HepG2 (cell line): ENCODE measurements around the gene SNN. TPM values are rescaled to one million over a fixed set of nuclear protein-coding genes. Genes with fewer than 3 reads are reported as not detected.

Experiments
- ASH2L ChIP-seq: fragments of 300-600, 200-600 bp; sonication (generic); IDR thresholded peaks from 2 replicates; pipeline ENCODE4 v1.7.0; 2017; ENCODE audit warnings: low read depth, mild to moderate bottlenecking, moderate library complexity, mixed read lengths, low read length; ENCODE audit not compliant: insufficient read length
- EED ChIP-seq: sonication (generic); formaldehyde crosslinking; IDR thresholded peaks from 2 replicates; pipeline ENCODE4 v1.5.0; 2020; ENCODE audit warnings: mild to moderate bottlenecking, missing genetic modification reagents
- FOSL1 ChIP-seq: sonication (generic); formaldehyde crosslinking; IDR thresholded peaks from 2 replicates; pipeline ENCODE4 v1.9.0; 2021; ENCODE audit warnings: missing genetic modification reagents, borderline replicate concordance
- GMEB1 ChIP-seq: sonication (generic); formaldehyde crosslinking; IDR thresholded peaks from 2 replicates; pipeline ENCODE4 v1.5.1; 2020; ENCODE audit warnings: missing genetic modification reagents, mild to moderate bottlenecking, borderline replicate concordance
- HIC2 ChIP-seq: sonication (generic); formaldehyde crosslinking; IDR thresholded peaks from 2 replicates; pipeline ENCODE4 v1.9.0; 2022; ENCODE audit warnings: low read depth, missing genetic modification reagents
- HIVEP1 ChIP-seq: sonication (generic); formaldehyde crosslinking; IDR thresholded peaks from 2 replicates; pipeline ENCODE4 v1.4.0; 2020; ENCODE audit warnings: mild to moderate bottlenecking, missing genetic modification reagents
- NR2F2 ChIP-seq: IDR thresholded peaks from 2 replicates; pipeline ENCODE4 v1.6.1; 2012; ENCODE audit warnings: low read depth, inconsistent platforms, borderline replicate concordance
- SAP130 ChIP-seq: IDR thresholded peaks from 2 replicates; pipeline ENCODE4 v1.6.1; 2016; ENCODE audit warnings: low read depth
- STAG1 ChIP-seq: sonication (generic); formaldehyde crosslinking; IDR thresholded peaks from 2 replicates; pipeline ENCODE4 v1.4.0; 2020; ENCODE audit warnings: missing genetic modification reagents
- TFAP4 ChIP-seq: sonication (generic); IDR thresholded peaks from 2 replicates; pipeline ENCODE4 v1.6.1; 2016; ENCODE audit warnings: low read depth, borderline replicate concordance
- THRA ChIP-seq: sonication (generic); formaldehyde crosslinking; IDR thresholded peaks from 2 replicates; pipeline ENCODE4 v1.4.0; 2020; ENCODE audit warnings: missing genetic modification reagents, borderline replicate concordance
- ZBTB2 ChIP-seq: sonication (generic); formaldehyde crosslinking; IDR thresholded peaks from 2 replicates; pipeline ENCODE4 v1.8.0; 2022; ENCODE audit warnings: low read depth, missing genetic modification reagents
- ZHX1 ChIP-seq: sonication (generic); formaldehyde crosslinking; IDR thresholded peaks from 2 replicates; pipeline ENCODE4 v1.8.1; 2022; ENCODE audit warnings: low read depth, mild to moderate bottlenecking, missing genetic modification reagents
- ZNF138 ChIP-seq: sonication (generic); formaldehyde crosslinking; IDR thresholded peaks from 2 replicates; pipeline ENCODE4 v1.5.0; 2020; ENCODE audit warnings: mild to moderate bottlenecking, low read depth, missing genetic modification reagents
- ZNF24 ChIP-seq: fragments of 450-650 bp; IDR thresholded peaks from 2 replicates; pipeline ENCODE4 v1.6.1; 2017; ENCODE audit warnings: antibody characterized with exemption, mild to moderate bottlenecking
- ZNF331 ChIP-seq: sonication (generic); formaldehyde crosslinking; IDR thresholded peaks from 2 replicates; pipeline ENCODE4 v1.4.0; 2020; ENCODE audit warnings: missing genetic modification reagents
- polyA plus RNA-seq, 8 experiments: library from polyadenylated mRNA; depleted of rRNA in 3 of 8; stranded (reverse) in 7 of 8; unstranded in 1 of 8; fragments of >200 nt; fragmentation: Illumina TruSeq in 4 of 8; extraction: Trizol in 4 of 8; gene quantifications; 2 replicates each; pipeline versions ENCODE4 v1.2.1 to v1.2.3, GENCODE V29; 2011 to 2016; ENCODE audit warnings: low read depth in 4 of 8, missing spikeins in 1 of 8, mixed read lengths in 1 of 8; ENCODE audit not compliant: insufficient read depth in 1 of 8
- total RNA-seq, 5 experiments: library from RNA; depleted of rRNA; stranded (reverse); fragments of >200 nt; fragmentation: Illumina TruSeq; extraction: Trizol; gene quantifications; 2 replicates each; pipeline ENCODE4 v1.2.3, GENCODE V29; 2016; ENCODE audit warnings: low read depth in 1 of 5

The SNN gene
- total and polyA plus RNA-seq, 2 of the 13 experiments (the other 11 are each of a cell fraction or from before 2014, with no cell fraction given): 5.2 to 8.4 TPM

- TF ChIP-seq ZBTB2 (CRISPR knock-in tag) (0 out of 2 replicates have a peak, but pooled peaks have one; percentile 19), STAG1 (CRISPR knock-in tag) (peak; percentile 50), TFAP4 (peak; percentile 81; the same call in 1 of the 2 replicates), SAP130 (CRISPR knock-in tag) (peak; percentile 88), FOSL1 (CRISPR knock-in tag) (peak; percentile 95), ZNF331 (CRISPR knock-in tag) (peak; percentile 50), ZNF138 (CRISPR knock-in tag) (no peak), ZHX1 (CRISPR knock-in tag) (0 out of 2 replicates have a peak, but pooled peaks have one; percentile 48), HIC2 (CRISPR knock-in tag) (peak; percentile 52; the same call in 1 of the 2 replicates), EED (CRISPR knock-in tag) (peak; percentile 90; the same call in 1 of the 2 replicates), NR2F2 (no peak), THRA (CRISPR knock-in tag) (peak; percentile 67; the same call in 1 of the 2 replicates), GMEB1 (CRISPR knock-in tag) (peak; percentile 59; the same call in 1 of the 2 replicates), ASH2L (peak; percentile 61), HIVEP1 (peak; percentile 68; the same call in 1 of the 2 replicates), ZNF24 (no peak)
These were observed 7.6 kb downstream of the SNN start (continued) for GRCh38 chr16:11675561-11676511.
